Amniotic epithelial cell (primary cell): Measurements from ENCODE around the gene GRAMD4.

ENCODE experiments used
- DNase-seq: peaks from one replicate; pipeline ENCODE4 v3.0.0-alpha.2; 2010; ENCODE audit warnings: low read depth

Gene GRAMD4

GRCh38 chr22:46582281-46582933, 37.8 kb upstream of the GRAMD4 start:
- DNase-seq = no peak

DNA sequence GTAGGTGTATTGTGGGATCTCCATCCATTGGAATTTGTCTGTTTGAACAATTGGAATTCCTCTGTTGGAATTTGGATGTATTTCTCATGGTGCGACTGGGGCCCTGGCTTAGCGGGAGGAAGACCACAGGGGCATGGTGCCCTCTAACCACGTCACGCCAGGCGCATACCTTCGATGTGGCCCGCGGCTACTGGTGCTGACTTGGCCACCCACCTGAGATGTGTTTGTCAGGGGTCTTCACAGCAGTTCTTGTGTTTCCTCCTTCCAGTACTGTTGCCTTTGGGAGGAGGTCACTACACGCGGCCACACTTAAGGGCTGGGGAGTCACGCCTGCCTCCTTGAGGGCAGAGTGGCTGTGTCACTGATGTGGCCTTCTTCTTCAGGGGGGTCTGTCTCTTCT, 36.6 kb upstream of the GRAMD4 start:
- no peak for DNase-seq

DNA sequence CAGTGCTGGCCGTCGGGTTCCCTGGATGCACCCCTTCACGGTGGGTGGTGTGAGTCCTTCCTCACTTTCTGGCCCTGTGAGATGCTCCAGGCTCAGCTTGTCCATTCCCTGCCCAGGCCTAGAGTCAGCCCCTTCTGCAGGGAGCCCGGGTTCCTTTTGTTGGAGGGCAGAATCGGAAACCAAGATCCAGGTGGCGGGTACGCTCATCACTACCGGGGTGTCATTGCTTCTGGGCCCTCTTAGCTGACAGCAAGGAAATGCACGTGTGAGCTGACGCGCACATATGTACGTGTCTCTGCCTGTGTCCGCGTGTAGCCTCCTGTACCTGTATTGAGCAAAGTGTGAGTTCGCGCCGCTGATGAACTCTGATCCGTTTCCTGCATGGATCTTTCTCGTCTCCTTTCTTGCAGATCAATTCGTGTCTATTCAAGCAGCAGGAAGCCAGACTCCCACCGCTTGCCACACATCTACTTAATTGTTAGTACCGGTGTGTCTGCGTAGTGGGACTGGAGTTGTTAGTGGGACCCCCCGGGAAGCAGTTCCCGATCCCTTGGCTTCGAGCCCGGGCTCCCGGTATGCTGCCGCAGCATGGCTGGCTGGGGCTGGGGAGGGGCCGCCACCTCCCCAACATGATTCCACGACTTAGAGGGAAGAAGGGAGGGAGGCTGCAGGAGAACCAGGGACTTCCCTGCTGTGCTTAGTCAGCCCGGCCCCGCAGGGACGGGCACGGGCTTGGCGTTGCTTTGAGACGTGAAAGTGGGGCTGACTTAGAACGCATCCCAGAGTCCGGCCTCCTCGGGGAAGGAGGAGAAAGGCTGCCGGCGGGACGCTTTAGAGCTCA, 35.9 kb upstream of the GRAMD4 start:
- DNase-seq = peak; percentile 35

- DNase-seq = no peak
Observed at GRCh38 chr22:46585340-46586122, 34.7 kb upstream of the GRAMD4 start.

DNA sequence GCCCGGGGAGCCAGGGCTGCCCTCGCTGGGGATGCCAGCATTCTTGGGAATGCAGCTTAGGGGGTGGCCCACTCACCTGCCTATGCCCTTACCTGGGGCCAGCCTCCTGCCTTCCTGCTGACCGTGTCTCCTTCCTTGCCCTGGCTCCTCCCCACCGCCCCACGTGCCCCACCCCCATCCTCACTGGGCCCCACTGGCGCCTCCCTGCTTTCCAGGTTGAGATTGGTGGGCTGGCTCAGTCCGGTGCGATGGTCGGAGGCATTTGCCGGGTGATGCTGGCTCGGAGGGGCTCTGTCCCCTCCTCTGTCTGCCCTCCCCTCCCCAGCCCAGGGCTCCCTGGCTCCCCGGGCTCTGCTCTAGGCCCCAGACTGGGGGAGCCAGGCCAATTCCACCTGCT, 34.1 kb upstream of the GRAMD4 start:
- no peak for DNase-seq

DNA sequence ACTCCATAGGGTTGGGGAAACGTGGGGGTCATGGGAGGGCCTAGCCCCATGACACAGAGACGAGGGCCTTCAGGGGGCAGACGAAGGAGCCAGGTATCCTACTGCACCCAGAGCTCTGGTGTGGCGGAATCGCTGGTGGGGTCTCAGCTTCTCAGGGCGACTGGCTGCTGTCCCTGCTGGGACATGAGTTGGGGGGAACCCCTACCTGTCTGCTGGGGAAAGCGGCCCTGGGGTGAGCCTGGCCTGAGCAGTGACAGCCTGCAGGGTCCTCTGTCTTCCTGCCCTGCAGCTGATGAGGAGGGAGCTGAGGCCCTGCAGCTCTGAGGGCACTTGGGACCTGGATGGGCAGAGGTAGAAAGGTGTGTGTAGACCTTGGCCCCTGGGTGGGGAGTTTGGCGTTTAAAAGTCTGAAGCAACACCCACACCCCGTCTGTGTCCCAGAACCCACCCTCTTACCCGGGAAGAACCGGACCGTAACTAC, 33.6 kb upstream of the GRAMD4 start:
- DNase-seq = no peak

DNA sequence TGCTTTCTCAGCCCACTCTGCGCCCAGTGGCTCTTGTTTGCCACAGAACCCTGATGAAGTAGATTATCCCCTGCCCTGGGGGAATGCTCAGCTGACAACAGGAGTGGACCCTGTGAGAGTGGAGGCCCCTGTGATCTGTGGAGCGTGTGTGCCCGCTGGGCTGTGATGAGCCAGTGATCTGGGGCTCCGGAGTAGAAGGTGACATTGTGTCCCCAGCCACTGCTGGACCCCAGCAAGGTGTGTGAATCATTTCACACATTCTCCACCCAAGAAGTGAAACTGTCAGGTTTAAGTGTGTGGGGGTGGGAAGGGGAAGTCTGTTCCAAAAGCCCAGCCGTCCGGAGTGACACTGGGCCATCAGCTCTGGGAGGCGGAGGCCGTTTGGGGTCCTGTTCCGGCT, 33.1 kb upstream of the GRAMD4 start:
- no peak for DNase-seq

- DNase-seq = no peak
Observed at GRCh38 chr22:46587492-46588278, 32.5 kb upstream of the GRAMD4 start.

GRCh38 chr22:46588279-46589140, 31.7 kb upstream of the GRAMD4 start:
- no peak for DNase-seq

GRCh38 chr22:46589141-46589748, 30.9 kb upstream of the GRAMD4 start:
- no peak for DNase-seq

DNA sequence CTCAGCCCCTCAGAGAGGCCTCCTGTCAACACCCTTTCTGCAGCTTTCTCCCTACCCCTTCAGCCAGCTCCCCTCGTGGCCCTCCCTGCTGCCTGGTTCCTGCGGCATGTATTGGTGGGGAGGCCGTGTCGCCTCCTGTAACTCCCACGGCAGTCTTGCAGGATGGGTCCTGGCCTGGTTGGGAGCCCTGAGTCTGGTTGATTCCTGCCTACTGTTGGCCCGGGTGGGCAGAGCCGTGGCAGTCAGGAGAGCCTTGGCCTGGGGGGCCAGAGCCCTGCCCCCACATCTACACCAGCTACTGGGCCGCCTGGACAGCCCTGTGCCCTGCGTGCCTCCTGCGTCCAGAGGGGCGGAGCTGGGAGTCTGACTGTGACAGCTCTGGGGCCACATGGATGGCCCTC, 30.3 kb upstream of the GRAMD4 start:
- no peak for DNase-seq

- DNase-seq = no peak
Observed at GRCh38 chr22:46590334-46590733, 29.9 kb upstream of the GRAMD4 start.

GRCh38 chr22:46591930-46592329, 28.3 kb upstream of the GRAMD4 start:
- no peak for DNase-seq

DNA sequence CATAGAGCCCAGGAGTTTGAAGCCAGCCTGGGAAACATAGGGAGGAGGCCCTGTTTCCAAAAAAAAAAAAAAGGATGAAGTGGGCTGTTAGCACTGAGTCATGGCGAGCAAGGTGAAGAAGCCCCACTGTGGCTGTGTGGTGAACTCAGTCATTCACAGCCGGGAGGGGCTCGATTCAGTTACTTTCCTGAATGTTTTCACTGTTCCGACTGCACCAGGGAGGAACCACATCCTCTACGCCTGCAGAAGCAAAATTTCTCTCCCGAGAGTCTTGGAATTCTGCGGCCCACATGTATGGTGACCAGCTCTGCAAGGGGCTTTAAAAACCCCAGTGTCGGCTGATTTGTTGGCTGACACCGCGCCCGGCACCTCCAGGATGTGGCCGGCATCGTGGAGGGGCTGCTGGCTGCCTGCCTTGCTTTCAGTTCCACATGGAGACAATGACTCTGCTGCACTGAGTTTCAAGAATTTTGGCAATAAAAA, 27.8 kb upstream of the GRAMD4 start:
- DNase-seq = no peak

GRCh38 chr22:46593211-46593681, 26.9 kb upstream of the GRAMD4 start:
- DNase-seq = no peak

DNA sequence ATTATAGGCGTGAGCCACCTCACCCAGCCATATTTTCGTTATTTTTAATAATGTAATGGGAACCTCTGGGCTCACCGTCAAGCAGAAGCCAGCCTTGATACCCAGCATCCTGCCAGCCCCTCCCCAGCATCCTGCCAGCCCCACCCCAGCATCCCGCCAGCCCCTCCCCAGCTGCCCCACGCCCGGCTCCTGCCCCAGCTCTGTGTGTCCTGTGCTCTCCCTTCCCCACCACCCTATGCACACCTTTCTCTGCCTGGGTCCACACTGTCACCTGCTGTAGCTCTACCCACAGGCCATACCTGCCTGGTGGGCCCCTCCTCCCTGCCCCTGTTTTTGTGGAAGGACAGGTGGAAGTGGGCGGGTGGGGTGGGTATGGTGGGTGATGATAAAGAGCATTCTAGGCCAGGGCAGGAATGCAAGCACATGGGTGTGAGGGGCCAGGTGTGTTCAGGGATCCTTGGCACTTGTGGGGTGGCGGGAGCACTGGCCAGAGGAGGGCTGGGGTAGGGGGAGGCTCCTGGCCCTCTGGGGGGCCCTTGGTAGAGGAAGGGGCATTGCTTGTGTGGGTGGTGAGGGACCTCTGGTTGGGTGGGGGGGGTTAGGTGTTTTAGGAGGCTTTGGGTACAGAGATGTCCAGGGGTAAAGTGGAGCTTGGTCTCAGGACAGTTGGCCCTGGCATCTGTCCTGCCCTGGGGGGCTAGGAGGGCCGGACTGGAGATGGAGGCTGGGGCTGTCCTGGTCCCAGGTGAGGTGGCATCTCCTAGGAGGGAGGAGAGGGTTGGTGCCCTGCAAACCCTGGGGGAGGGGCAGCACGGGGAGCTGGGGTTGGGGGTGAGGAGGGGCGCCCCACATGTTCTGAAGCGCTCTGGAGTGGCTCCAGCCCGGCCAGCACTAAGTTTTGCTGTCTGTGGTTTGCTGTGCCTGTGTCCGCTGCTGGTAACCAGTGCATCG, 25.9 kb upstream of the GRAMD4 start:
- no peak for DNase-seq

- no peak for DNase-seq
Observed at GRCh38 chr22:46594947-46595298, 25.3 kb upstream of the GRAMD4 start.

DNA sequence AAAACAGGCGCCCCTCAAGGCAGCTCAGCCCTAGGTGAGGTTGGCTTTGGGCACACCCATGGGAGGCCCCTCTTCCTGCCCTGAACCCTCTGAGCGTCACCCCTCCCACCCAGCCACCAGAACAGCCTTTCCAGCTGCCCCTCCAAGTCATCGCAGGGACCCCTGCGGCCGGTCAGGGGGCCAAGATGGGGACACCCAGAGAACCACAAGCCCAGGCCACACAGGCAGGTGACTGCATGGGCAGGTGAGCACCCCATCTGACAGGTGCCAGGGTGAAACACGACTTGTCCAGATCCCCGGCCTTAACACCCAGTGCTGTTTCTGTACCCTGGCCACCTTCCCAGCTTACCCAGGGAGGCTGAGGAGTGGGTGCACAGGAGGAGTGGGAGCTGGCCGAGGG, 24.6 kb upstream of the GRAMD4 start:
- no peak for DNase-seq

DNA sequence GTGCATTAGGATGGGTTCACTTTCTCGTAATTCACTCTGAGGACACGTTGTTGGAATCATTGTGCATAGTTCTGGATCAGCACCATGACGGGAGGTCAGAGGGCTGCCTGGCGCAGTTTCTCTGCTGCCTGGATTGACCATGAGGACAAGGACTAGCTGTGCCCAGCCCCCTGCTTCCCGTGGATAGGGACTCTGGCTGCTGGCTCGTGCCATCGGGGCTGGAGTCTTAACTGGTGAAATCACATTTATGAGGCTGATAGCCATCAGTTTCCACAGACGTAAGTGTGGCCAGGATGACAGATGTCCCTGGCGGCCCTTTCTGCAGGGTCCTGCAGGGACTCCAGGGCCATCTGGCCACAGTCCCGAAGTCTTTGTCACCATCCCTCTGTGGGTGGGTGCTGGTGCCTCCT, 24.1 kb upstream of the GRAMD4 start:
- DNase-seq = no peak
